DOHH2 (cell line): Measurements from ENCODE around the gene LRRTM4.

Experiments used
- EZH2phosphoT487 ChIP-seq: fragments of 200-600 bp; sonication (generic); IDR thresholded peaks from 2 replicates; pipeline ENCODE4 v1.6.1; 2017; ENCODE audit warnings: borderline replicate concordance, mild to moderate bottlenecking, antibody characterized with exemption, low read length, moderate library complexity, mixed read lengths
- TF ChIP-seq, protein P1 (sequence below): fragments of 200-600 bp; sonication (generic); IDR thresholded peaks from one replicate; pipeline ENCODE4 v1.5.1; 2014; ENCODE audit warnings: antibody characterized with exemption, mild to moderate bottlenecking, low read depth, low read length; ENCODE audit not compliant: poor library complexity, severe bottlenecking

GRCh38 chr2:77008853-77009252 is 513.3 kb downstream of the LRRTM4 start:
- TF ChIP-seq EZH2phosphoT487, result no peak
- TF ChIP-seq, protein P1, sequence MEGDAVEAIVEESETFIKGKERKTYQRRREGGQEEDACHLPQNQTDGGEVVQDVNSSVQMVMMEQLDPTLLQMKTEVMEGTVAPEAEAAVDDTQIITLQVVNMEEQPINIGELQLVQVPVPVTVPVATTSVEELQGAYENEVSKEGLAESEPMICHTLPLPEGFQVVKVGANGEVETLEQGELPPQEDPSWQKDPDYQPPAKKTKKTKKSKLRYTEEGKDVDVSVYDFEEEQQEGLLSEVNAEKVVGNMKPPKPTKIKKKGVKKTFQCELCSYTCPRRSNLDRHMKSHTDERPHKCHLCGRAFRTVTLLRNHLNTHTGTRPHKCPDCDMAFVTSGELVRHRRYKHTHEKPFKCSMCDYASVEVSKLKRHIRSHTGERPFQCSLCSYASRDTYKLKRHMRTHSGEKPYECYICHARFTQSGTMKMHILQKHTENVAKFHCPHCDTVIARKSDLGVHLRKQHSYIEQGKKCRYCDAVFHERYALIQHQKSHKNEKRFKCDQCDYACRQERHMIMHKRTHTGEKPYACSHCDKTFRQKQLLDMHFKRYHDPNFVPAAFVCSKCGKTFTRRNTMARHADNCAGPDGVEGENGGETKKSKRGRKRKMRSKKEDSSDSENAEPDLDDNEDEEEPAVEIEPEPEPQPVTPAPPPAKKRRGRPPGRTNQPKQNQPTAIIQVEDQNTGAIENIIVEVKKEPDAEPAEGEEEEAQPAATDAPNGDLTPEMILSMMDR, result no peak
